Measurements from ENCODE around the gene R3HDM4.
A peak's percentile ranks its signal among the peaks of the same experiment; 100 is the strongest.
"Not testable (repeated sequence)": the region's sequence is repeated elsewhere in the genome, so short reads cannot be mapped to it uniquely, and the experiment has no call there.

R3HDM4 gene

GRCh38 chr19:913080-913748 is at the start of gene R3HDM4:
Gene R3HDM4 (minus strand): TSS chr19:913219. CDS start chr19:913157, 62 bp downstream.
- DNase-seq (ENCODE audit: low spot score), result peak; percentile 63

GRCh38 chr19:961866-962620 is 49.0 kb upstream of the R3HDM4 start:
- DNase-seq (ENCODE audit: low spot score), result no peak

DNA sequence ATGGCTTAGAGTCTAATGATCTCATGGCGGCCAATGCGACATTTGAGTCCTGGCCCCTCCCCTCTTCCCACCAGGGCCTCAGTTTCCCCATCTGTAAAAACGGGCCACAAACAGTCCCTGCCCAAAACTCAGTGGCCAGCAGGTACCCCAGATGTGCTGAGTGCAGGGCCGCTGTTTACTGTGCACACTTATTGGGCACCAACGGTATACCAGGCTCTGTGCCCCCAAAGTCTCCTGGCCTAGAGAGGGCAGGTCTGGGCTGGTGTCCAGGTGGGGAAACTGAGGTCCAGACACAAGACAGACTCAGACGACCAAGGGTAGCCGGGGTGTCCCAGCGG is 47.6 kb upstream of the R3HDM4 start:
- no peak for DNase-seq (ENCODE audit: low spot score)

DNA sequence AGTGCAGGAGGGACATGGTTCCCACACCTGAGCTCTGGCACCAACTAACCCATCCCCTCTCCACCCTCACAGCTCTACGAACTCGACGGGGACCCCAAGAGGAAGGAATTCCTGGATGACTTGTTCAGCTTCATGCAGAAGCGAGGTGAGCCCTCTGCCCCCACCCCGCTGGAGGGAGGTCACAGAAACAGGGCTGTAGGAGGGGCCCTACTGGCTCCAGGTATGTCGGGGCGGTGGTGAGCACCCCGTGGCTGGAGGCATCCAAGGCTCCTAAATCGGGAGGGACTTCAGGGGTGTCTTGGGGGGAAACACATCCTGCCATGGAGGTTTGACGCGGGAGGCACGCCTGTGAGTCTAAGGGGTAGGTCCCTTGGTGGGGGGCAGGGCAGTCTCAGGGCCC is 47.0 kb upstream of the R3HDM4 start:
- no peak for DNase-seq (ENCODE audit: low spot score)

- DNase-seq (ENCODE audit: low spot score), result peak; percentile 46
Measured at GRCh38 chr19:958967-959855, 46.2 kb upstream of the R3HDM4 start.

GRCh38 chr19:957578-957977 is 44.6 kb upstream of the R3HDM4 start:
- not testable (repeated sequence) for DNase-seq (ENCODE audit: low spot score)

GRCh38 chr19:956766-957440 is 43.9 kb upstream of the R3HDM4 start:
- peak; percentile 47 for DNase-seq (ENCODE audit: low spot score)

- no peak for DNase-seq (ENCODE audit: low spot score)
Measured at GRCh38 chr19:955803-956765, 43.1 kb upstream of the R3HDM4 start.

GRCh38 chr19:954672-955494 is 41.9 kb upstream of the R3HDM4 start:
- no peak for DNase-seq (ENCODE audit: low spot score)

DNA sequence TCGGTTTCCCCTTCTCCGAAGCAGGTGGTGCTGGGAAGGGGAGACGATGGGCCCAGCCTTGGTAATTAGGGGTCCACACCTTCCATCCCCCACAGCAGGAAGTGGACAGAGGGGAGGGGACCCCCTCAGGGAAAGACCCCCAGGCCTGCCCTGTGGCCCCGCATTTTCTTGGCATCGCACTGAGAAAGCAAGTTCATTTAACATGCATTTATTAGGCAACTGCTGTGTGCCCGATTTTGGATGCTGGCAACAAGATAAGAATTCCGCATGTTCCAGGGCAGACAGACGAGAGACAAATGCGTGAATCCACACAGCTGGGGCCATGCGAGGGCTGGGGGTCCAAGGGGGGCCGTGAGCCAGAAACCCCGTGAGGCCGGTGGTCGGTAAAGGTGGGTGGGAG is 41.3 kb upstream of the R3HDM4 start:
- DNase-seq (ENCODE audit: low spot score), result no peak

GRCh38 chr19:953445-954271 is 40.6 kb upstream of the R3HDM4 start:
- DNase-seq (ENCODE audit: low spot score), result no peak

- no peak for DNase-seq (ENCODE audit: low spot score)
Measured at GRCh38 chr19:952680-953444, 39.8 kb upstream of the R3HDM4 start.

- DNase-seq (ENCODE audit: low spot score), result no peak
Measured at GRCh38 chr19:952049-952679, 39.1 kb upstream of the R3HDM4 start.

DNA sequence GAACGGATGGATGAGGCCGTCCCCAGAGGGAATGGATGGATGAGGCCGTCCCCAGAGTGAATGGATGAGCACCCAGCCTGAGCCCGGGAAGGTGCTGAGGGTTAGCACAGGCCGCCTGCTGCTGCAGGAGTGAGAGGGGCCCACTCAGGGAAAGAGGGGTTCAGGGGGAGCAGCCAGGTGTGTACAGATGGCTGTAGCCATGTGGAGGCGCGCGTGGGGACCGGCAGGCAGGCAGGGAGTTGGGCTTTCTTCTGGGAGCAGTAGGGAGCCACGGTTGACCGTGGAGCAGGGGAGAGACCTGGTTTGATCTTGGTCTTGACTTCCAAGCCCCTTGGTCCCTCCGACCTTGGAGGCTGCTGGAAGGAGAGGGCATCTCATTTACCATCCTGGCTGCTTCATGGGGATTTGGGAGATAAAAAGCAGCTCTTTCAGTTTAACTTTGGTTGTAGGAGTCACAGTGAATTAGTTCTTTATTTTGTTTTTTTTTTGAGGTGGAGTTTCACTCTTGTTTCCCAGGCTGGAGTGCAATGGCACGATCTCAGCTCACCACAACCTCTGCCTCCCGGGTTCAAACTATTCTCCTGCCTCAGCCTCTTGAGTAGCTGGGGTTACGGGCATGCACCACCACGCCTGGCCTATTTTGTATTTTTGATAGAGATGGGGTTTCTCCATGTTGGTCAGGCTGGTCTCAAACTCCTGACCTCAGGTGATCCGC is 37.5 kb upstream of the R3HDM4 start:
- DNase-seq (ENCODE audit: low spot score), result no peak

DNA sequence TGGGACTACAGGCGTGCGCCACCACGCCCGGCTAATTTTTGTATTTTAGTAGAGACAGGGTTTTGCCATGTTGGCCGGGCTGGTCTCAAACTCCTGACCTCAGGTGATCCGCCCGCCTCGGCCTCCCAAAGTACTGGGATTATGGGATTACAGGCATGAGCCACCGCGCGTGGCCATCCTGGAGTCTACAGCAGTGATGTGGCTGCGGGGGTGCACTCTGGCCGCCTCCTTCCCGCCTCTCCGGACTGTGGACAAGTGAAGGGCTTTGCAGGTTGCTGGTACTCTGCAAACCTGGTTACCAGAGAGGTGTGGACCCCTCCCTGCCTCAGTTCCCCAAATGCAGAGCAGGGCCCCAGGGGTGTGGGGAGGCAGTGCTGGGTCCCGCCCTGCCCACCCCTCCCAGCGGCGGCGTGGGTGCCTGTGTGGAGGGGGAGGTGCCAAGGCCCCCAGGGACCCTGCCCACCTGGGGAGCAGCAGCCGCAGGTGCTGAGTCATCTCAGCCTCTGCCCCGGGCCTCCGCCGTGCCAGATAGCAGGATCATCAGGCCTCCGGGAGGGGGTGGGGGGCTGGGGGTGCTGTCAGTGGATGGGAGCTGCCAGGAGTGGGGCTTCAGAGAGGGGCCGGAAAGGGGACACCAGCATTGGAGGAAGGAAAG is 36.0 kb upstream of the R3HDM4 start:
- DNase-seq (ENCODE audit: low spot score), result no peak

GRCh38 chr19:947707-948539 is 34.9 kb upstream of the R3HDM4 start:
- no peak for DNase-seq (ENCODE audit: low spot score)

Data from RKO (cell line).